ENCODE data around the gene DEFB108B. TPM values are rescaled to one million over a fixed set of nuclear protein-coding genes. Genes with fewer than 3 reads are reported as not detected.
"Not testable (repeated sequence)": the region's sequence is repeated elsewhere in the genome, so short reads cannot be mapped to it uniquely, and the experiment has no call there.

DEFB108B gene
- total RNA-seq, 4 donors from 2014 or later, result not detected

- intact Hi-C loops (cut with DNase I; ENCODE audit: low total_unique reads); H3K36me3 ChIP-seq; H3K27ac ChIP-seq: not testable (repeated sequence)
Observed at GRCh38 chr11:71863978-71864627, 31.1 kb downstream of the DEFB108B start.

GRCh38 chr11:71867209-71867608 lies 34.2 kb downstream of the DEFB108B start:
- H3K27ac ChIP-seq; H3K27me3 ChIP-seq; intact Hi-C loops (cut with DNase I; ENCODE audit: low total_unique reads); H3K4me1 ChIP-seq; DNase-seq; H3K36me3 ChIP-seq; H3K4me3 ChIP-seq; H3K9me3 ChIP-seq: not testable (repeated sequence)

More at GRCh38 chr11:71863978-71864627, 31.1 kb downstream of the DEFB108B start:
- not testable (repeated sequence) for H3K4me1 ChIP-seq, H3K4me3 ChIP-seq, H3K27me3 ChIP-seq, H3K9me3 ChIP-seq, DNase-seq

- H3K27ac ChIP-seq; intact Hi-C loops (cut with DNase I; ENCODE audit: low total_unique reads); H3K4me1 ChIP-seq: not testable (repeated sequence)
Observed at GRCh38 chr11:71869931-71870330, 36.9 kb downstream of the DEFB108B start.

GRCh38 chr11:71870661-71871060 lies 37.7 kb downstream of the DEFB108B start:
- H3K9me3 ChIP-seq; H3K36me3 ChIP-seq; H3K4me3 ChIP-seq; H3K27me3 ChIP-seq; H3K4me1 ChIP-seq; intact Hi-C loops (cut with DNase I; ENCODE audit: low total_unique reads); DNase-seq; H3K27ac ChIP-seq: not testable (repeated sequence)

More at GRCh38 chr11:71869931-71870330, 36.9 kb downstream of the DEFB108B start:
- H3K27me3 ChIP-seq, DNase-seq, H3K9me3 ChIP-seq, H3K36me3 ChIP-seq, H3K4me3 ChIP-seq: not testable (repeated sequence)

- H3K9me3 ChIP-seq; intact Hi-C loops (cut with DNase I; ENCODE audit: low total_unique reads); H3K27me3 ChIP-seq; DNase-seq; H3K27ac ChIP-seq; H3K4me1 ChIP-seq; H3K36me3 ChIP-seq; H3K4me3 ChIP-seq: not testable (repeated sequence)
Observed at GRCh38 chr11:71876262-71876661, 43.3 kb downstream of the DEFB108B start.

- H3K36me3 ChIP-seq; H3K27me3 ChIP-seq; H3K4me3 ChIP-seq; H3K4me1 ChIP-seq; intact Hi-C loops (cut with DNase I; ENCODE audit: low total_unique reads); H3K9me3 ChIP-seq; H3K27ac ChIP-seq; DNase-seq: not testable (repeated sequence)
Observed at GRCh38 chr11:71878059-71878458, 45.1 kb downstream of the DEFB108B start, which contains the start of gene DEFB131B. Gene DEFB131B, plus strand, starts transcription at chr11:71878453. Its CDS starts 0 bp downstream, at chr11:71878453.

- H3K9me3 ChIP-seq; intact Hi-C loops (cut with DNase I; ENCODE audit: low total_unique reads); H3K4me3 ChIP-seq; H3K27me3 ChIP-seq; H3K4me1 ChIP-seq; H3K27ac ChIP-seq; DNase-seq; H3K36me3 ChIP-seq: not testable (repeated sequence)
Observed at GRCh38 chr11:71885806-71886205, 52.8 kb downstream of the DEFB108B start.

Small RNA genes lying within 50 kb of the gene (small RNA-seq; reads per million reads assigned to genes)
- not detected for gene RNA5SP342

Other genes starting within 250 kb of the DEFB108B start
- not detected for gene DEFB131B, start 45.3 kb downstream of the DEFB108B start, total RNA-seq
- gene XNDC1N, start 95.4 kb downstream of the DEFB108B start, total RNA-seq, result 100 to 1,000 TPM in 1 of 4 donors, 10 to 100 TPM in 2, 1 to 10 TPM in 1; 8.2 to 176 (median 21.4) TPM
- 10 to 100 TPM in 3 of 4 donors, 1 to 10 TPM in 1; 3.8 to 56.2 (median 47.0) TPM for gene RNF121, start 95.8 kb downstream of the DEFB108B start, total RNA-seq
- gene IL18BP, start 165.7 kb downstream of the DEFB108B start, total RNA-seq, result 10 to 100 TPM in 2 of 4 donors, 1 to 10 TPM in 2; 7.3 to 24.6 (median 10.5) TPM
- 100 to 1,000 TPM; 159 to 365 (median 303) TPM for gene NUMA1, start 247.3 kb downstream of the DEFB108B start, total RNA-seq
- 10 to 100 TPM in 1 of 4 donors, 1 to 10 TPM in 2, not detected in 1; 3.8 to 10.2 (median 9.6) TPM for gene LRRC51, start 247.7 kb downstream of the DEFB108B start, total RNA-seq

All from uterus (tissue), 4 donors.